ENCODE data around the gene SCG3.

SCG3 gene

GRCh38 chr15:51760805-51761204 lies 79.5 kb downstream of the SCG3 start:
- no peak for DNase-seq

- no peak for DNase-seq
These were observed 84.4 kb downstream of the SCG3 start for GRCh38 chr15:51765751-51766150.

- DNase-seq, result no peak
These were observed 85.0 kb downstream of the SCG3 start for GRCh38 chr15:51766341-51766740.

GRCh38 chr15:51768018-51768417 lies 86.7 kb downstream of the SCG3 start:
- DNase-seq, result no peak
